GM12892 (cell line): ENCODE data around the gene CEP120.

Experiments
- POLR2A ChIP-seq: IDR thresholded peaks from 2 replicates; pipeline ENCODE4 v1.6.1; 2011; ENCODE audit warnings: low read depth, low read length, control low read depth
- POLR2AphosphoS5 ChIP-seq: IDR thresholded peaks from 2 replicates; pipeline ENCODE4 v1.6.1; 2011; ENCODE audit warnings: low read depth, low read length, control low read depth
- TAF1 ChIP-seq: IDR thresholded peaks from 2 replicates; pipeline ENCODE4 v1.6.1; 2011; ENCODE audit warnings: low read depth, mild to moderate bottlenecking, control low read depth, low read length, borderline replicate concordance

- TF ChIP-seq POLR2AphosphoS5 = no peak
- no peak for TF ChIP-seq POLR2A
- no peak for TF ChIP-seq TAF1
These were observed 125.9 kb downstream of the CEP120 start for GRCh38 chr5:123297198-123297831.
